ENCODE data around the gene TTC34.
"Not testable (repeated sequence)": the region's sequence is repeated elsewhere in the genome, so short reads cannot be mapped to it uniquely, and the experiment has no call there.

Gene TTC34

GRCh38 chr1:2629627-2630497, 171.6 kb downstream of the TTC34 start:
- TF ChIP-seq POLR2A (IDR thresholded peaks at IDR 0.05; ENCODE audit: low read depth, low read length) (no peak), TAF1 (IDR thresholded peaks at IDR 0.05; ENCODE audit: low read depth, low read length) (no peak), POLR2AphosphoS5 (IDR thresholded peaks at IDR 0.05; ENCODE audit: low read depth, low read length) (no peak), POU2F2 (IDR thresholded peaks at IDR 0.05; ENCODE audit: low read depth, low read length) (no peak), PAX5 (IDR thresholded peaks at IDR 0.05; ENCODE audit: insufficient read depth, low read length, severe bottlenecking) (no peak)
- no peak for FAIRE-seq
- no peak for DNase-seq (ENCODE audit: insufficient read length, low spot score)

DNA sequence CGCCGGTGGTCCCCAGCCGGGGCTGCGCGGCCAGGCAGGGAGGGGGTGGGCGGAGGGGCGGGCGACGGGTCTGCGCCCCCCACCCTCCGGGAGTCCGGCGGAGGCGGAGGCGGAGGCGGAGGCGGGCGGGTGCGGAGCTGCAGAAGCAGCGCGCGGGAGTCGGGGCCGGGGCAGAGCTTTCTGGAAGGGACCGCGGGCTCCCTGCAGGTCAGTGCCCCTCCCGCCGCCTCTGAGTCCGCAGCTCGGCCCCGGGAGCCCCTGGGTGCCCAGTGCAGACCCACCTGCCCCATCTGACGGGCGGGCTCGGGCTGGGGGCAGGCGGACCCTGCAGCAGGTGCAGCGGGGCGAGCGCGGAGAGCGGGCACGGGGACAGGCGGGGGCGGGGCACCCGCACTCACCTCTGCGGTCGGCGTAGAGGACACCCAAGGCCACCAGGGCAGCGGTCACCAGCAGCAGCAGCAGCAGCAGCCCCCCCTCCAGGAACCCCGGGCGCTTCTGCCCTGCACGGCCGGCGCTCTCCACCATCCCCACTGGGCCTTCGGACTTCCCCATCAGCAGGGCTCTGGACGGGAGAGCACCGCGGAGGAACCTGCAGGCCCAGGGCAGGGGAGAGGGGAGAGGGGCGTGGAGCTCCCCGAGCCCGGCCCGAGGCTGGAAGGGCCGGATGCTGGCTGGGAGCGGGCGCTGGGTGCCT, 172.4 kb downstream of the TTC34 start:
- no peak for DNase-seq (ENCODE audit: insufficient read length, low spot score)
- TF ChIP-seq POLR2AphosphoS5 (IDR thresholded peaks at IDR 0.05; ENCODE audit: low read depth, low read length) (no peak), POU2F2 (IDR thresholded peaks at IDR 0.05; ENCODE audit: low read depth, low read length) (no peak), SPI1 (IDR thresholded peaks at IDR 0.05; ENCODE audit: low read depth, low read length) (no peak), POLR2A (IDR thresholded peaks at IDR 0.05; ENCODE audit: low read depth, low read length) (no peak), PAX5 (IDR thresholded peaks at IDR 0.05; ENCODE audit: insufficient read depth, low read length, severe bottlenecking) (no peak), TAF1 (IDR thresholded peaks at IDR 0.05; ENCODE audit: low read depth, low read length) (no peak)
- FAIRE-seq: no peak

DNA sequence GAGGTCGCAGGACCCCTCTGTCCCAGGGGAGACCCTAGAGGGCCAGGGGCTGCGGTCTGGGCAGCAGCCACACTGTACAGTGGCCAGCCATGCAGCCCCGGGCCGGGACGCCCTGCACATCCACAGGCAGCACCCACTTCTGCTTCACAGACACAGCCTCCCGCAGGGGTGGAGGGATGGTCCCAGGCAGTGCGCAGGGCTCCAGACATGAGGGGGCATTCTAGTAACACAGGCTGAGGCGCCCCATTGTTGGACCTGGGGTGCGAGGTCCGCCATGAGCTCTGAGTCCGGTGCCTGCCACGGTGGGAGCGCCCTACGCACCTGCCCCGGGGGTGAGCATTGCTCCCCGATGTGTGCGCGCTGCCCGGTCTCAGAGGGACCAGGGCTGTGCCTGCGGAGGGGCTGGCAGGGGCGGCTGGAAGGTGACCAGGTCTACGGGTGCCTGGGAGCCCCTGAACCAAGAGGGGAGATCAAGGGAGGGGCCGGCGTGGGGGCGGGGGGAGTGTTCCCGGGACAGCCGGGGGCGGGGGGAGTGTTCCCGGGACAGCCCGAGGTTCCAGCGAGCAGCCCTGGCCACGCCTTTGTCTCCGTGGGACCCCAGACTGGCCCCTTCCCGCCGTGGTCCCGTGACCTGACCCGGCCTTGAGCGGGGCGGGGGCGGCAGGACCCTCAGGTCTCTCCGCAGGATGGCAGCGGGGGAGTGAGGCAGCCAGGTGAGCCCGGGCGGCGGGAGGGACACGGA, 173.1 kb downstream of the TTC34 start:
- FAIRE-seq: no peak
- no peak for DNase-seq (ENCODE audit: insufficient read length, low spot score)
- TF ChIP-seq TAF1 (IDR thresholded peaks at IDR 0.05; ENCODE audit: low read depth, low read length) (no peak), SPI1 (IDR thresholded peaks at IDR 0.05; ENCODE audit: low read depth, low read length) (no peak), PAX5 (IDR thresholded peaks at IDR 0.05; ENCODE audit: insufficient read depth, low read length, severe bottlenecking) (no peak), POLR2A (IDR thresholded peaks at IDR 0.05; ENCODE audit: low read depth, low read length) (no peak), POLR2AphosphoS5 (IDR thresholded peaks at IDR 0.05; ENCODE audit: low read depth, low read length) (no peak), POU2F2 (IDR thresholded peaks at IDR 0.05; ENCODE audit: low read depth, low read length) (no peak)

- DNase-seq (ENCODE audit: insufficient read length, low spot score) (no peak), FAIRE-seq (no peak)
- no peak for TF ChIP-seq PAX5 (IDR thresholded peaks at IDR 0.05; ENCODE audit: insufficient read depth, low read length, severe bottlenecking)
- no peak for TF ChIP-seq TAF1 (IDR thresholded peaks at IDR 0.05; ENCODE audit: low read depth, low read length)
- no peak for TF ChIP-seq POLR2A (IDR thresholded peaks at IDR 0.05; ENCODE audit: low read depth, low read length)
- no peak for TF ChIP-seq POU2F2 (IDR thresholded peaks at IDR 0.05; ENCODE audit: low read depth, low read length)
- TF ChIP-seq SPI1 (IDR thresholded peaks at IDR 0.05; ENCODE audit: low read depth, low read length): no peak
- TF ChIP-seq POLR2AphosphoS5 (IDR thresholded peaks at IDR 0.05; ENCODE audit: low read depth, low read length): no peak
These were observed 173.7 kb downstream of the TTC34 start for GRCh38 chr1:2627746-2628145.

- FAIRE-seq; DNase-seq (ENCODE audit: insufficient read length, low spot score): not testable (repeated sequence)
These were observed 175.7 kb downstream of the TTC34 start for GRCh38 chr1:2625748-2626147.

DNA sequence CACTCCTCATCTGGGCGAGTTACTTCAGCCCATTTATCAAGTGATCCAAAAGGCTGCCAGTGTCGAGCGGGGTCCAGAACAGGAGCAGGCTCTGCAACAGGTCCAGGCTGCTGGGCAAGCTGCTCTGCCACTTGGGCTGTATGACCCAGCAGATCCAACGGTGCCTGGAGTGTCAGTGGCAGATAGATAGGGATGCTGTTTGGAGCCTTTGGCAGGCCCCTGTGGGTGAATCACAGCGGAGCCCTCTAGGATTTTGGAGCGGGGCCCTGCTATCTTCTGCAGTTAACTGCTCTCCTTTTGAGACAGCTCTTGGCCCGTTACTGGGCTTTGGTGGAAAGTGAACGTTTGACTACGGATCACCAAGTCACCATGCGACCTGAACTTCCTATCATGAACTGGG, 176.2 kb downstream of the TTC34 start:
- no peak for TF ChIP-seq SPI1 (IDR thresholded peaks at IDR 0.05; ENCODE audit: low read depth, low read length)
- no peak for TF ChIP-seq POLR2A (IDR thresholded peaks at IDR 0.05; ENCODE audit: low read depth, low read length)
- no peak for TF ChIP-seq POU2F2 (IDR thresholded peaks at IDR 0.05; ENCODE audit: low read depth, low read length)
- no peak for TF ChIP-seq POLR2AphosphoS5 (IDR thresholded peaks at IDR 0.05; ENCODE audit: low read depth, low read length)
- TF ChIP-seq PAX5 (IDR thresholded peaks at IDR 0.05; ENCODE audit: insufficient read depth, low read length, severe bottlenecking): no peak

DNA sequence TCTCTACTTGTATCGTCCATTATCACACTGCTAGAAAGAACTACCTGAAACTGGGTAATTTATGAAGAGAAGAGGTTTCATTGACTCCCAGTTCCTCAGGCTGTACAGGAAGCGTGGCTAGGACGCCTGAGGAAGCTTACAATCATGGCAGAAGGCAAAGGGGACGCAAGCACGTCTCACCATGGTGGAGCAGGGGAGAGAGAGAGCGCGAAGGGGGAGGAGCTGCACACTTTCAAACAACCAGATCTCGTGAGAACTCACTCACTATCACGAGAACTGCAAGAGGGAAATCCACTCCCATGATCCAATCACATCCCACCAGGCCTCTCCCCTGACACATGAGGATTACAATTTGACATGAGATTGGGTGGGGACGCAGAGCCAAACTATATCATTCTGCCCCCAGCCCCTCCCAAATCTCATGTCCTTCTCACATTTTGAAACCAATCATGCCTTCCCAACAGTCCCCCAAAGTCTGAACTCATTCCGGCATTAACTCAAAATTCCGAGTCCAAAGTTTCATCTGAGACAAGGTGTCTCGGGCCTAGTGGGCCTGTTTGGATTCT, 176.7 kb downstream of the TTC34 start:
- TF ChIP-seq TAF1 (IDR thresholded peaks at IDR 0.05; ENCODE audit: low read depth, low read length) (no peak), PAX5 (IDR thresholded peaks at IDR 0.05; ENCODE audit: insufficient read depth, low read length, severe bottlenecking) (no peak), POLR2A (IDR thresholded peaks at IDR 0.05; ENCODE audit: low read depth, low read length) (no peak), POLR2AphosphoS5 (IDR thresholded peaks at IDR 0.05; ENCODE audit: low read depth, low read length) (no peak), POU2F2 (IDR thresholded peaks at IDR 0.05; ENCODE audit: low read depth, low read length) (no peak), SPI1 (IDR thresholded peaks at IDR 0.05; ENCODE audit: low read depth, low read length) (no peak)
- no peak for DNase-seq (ENCODE audit: insufficient read length, low spot score)
- FAIRE-seq: no peak

More for the DNA sequence above, 176.2 kb downstream of the TTC34 start:
- FAIRE-seq (no peak), DNase-seq (ENCODE audit: insufficient read length, low spot score) (no peak)

DNA sequence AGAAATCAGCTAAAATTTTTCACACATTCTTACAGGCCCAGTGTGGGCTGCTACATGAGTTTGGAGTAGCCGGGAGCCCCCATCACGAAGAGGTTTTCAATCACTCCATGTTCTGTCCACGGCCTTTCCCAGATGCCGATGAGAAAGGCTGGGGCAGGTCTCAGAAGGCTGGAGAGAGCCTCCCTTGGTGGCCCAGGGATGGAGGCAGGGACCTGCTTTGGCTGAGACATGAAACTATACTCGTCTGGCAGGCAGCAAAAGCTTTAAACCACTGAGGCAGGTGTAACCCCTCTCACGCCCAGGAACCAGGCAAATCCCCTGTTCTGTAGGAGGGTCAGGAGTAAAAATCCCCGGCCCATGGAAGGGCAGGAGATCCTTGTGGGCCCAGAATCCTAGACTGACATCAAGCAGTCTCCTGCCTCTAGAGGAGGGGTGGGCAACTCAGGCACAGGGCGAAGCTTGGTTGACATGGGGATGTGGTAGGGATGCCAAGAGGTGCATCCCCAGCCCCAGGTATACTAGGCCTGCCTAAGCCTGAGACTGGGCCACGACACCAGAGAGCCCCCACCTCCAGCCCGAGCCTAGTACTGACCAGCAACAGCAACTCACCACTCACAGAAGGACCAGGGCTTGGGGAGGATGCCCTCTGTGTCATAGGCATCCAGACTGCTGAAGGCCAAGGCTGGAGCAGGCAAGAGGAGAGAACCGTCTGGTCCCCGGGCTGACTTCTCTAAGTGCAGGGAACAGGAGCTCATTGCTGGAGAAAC, 177.7 kb downstream of the TTC34 start:
- TF ChIP-seq POU2F2 (IDR thresholded peaks at IDR 0.05; ENCODE audit: low read depth, low read length) (no peak), TAF1 (IDR thresholded peaks at IDR 0.05; ENCODE audit: low read depth, low read length) (no peak), SPI1 (IDR thresholded peaks at IDR 0.05; ENCODE audit: low read depth, low read length) (no peak), POLR2AphosphoS5 (IDR thresholded peaks at IDR 0.05; ENCODE audit: low read depth, low read length) (no peak), PAX5 (IDR thresholded peaks at IDR 0.05; ENCODE audit: insufficient read depth, low read length, severe bottlenecking) (no peak), POLR2A (IDR thresholded peaks at IDR 0.05; ENCODE audit: low read depth, low read length) (no peak)
- no peak for FAIRE-seq
- no peak for DNase-seq (ENCODE audit: insufficient read length, low spot score)
